HT1080 (cell line): Measurements from ENCODE around the gene CDKL2. TPM values are rescaled to one million over a fixed set of nuclear protein-coding genes. Genes with fewer than 3 reads are reported as not detected.

ENCODE experiments used
- DNase-seq: peaks from one replicate; pipeline ENCODE4 v3.0.0-alpha.2; 2015; ENCODE audit warnings: low read depth
- total RNA-seq: library from RNA; depleted of rRNA; stranded (reverse); fragments of >200 nt; shearing (Covaris generic); gene quantifications from 2 replicates; pipeline ENCODE4 v1.2.3, GENCODE V29; 2014

Gene CDKL2
- total RNA-seq, 1 experiment from 2014 or later, result not detected

DNA sequence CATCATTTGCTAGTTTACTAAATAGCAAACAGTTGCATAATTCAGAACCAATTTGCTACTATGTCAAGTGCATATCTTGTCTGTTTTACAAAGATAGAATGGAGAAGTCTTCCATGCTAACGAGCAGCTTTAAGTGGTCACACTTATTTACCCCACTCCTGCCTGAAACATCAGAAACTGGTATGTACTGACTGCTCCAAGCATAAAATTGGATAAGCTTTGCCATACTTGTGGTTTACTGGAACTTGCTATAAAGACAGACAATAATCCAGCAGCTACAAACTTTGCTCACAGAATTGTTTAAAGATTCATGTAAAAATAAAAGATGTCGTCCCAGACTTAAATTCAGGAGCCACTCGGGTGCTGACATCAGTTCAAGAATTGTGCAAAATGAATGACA lies 13.3 kb upstream of the CDKL2 start:
- no peak for DNase-seq

DNA sequence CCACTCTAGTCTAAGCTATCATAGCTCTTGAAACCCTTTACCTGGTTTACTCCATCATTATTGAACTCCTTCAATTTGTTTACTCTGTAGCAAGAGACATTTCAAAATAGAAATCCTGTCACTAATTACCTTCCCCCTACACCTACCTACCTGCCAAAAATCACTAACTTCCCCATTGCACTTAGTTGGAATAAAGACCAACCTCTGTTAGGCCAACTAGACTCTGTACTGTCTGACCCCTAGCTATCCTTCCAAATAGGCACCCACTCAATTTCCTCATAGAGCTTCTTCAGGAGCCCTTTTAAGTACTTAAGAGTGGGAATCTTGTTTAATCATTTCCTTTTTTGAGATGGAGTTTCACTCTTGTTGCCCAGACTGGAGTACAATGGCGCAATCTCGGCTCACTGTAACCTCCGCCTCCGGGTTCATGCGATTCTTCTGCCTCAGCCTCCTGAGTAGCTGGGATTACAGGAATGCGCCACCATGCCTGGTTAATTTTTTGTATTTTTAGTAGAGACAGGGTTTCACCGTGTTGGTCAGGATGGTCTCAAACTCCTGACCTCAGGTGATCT lies 8.9 kb upstream of the CDKL2 start:
- no peak for DNase-seq

DNA sequence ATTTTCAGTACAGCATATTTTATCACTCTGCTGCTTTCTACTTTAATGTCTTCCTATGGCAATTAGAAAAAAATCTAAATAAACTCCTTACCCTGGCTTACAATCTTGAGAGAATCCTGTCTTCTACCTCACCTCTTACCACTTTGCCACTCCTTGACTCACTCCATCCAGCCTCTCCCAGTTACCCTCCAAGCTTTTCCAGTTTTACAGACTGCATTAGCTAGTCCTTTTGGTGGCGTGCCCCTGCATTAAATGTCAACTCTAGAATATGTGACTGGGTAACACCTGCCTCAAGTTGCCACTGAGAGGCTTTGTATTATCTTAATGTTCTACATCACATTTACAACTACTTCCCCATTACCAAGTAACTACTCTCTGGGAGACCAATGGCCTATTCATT lies 7.5 kb upstream of the CDKL2 start:
- no peak for DNase-seq

DNA sequence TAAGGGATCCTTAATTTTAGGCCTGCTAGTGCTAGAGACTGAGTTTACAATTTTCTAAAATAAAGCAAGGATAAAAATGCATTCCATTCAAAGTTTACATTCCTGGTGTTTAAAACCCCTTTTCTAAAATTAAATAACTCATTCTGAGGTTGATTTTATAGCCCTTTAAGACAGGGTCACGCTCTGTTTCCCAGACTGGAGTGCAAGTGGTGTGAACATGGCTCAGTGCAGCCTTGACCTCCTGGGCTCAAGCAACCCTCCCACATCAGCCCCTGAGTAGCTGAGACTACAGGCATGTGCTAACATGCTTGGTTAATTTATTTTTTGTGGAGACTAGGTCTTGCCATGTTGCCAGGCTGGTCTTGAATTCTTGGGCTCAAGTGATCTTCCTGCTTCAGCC lies 6.8 kb upstream of the CDKL2 start:
- no peak for DNase-seq

DNA sequence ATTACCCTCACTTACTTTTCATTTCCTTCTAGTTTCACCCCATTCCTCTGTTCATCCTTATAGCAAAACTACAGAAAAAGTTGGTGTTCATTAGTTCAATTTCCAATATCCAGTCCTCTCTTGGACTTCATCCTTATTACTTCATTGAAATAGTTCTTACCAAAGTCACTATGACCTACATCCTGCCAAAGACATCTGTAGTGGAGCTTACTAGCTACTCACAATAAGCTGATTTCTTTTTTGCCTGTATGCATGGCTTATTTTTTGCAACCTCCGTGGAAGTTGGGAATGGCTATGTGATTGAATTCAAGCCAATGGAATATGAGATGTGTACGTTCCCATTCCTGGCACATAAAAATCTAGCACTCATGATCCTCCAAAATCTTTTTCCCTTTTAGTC lies 4.6 kb upstream of the CDKL2 start:
- no peak for DNase-seq

DNA sequence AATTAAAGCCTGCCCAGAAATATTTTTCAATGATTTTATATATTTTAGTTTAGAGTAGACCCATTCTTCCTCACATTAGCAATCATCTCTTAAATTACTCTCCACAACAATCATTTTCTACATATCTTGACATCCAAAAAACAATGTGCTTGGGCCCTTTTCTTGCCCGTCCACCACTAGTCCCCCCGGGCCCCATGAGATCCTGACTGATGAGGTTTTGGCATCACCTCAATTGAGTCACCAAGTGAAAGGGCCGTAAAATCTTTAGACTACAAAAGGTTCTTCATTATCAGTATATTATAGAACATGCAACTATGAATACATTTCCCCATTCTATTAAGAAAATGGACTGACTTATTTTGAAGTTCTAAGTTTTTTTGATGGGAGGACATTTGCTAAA lies 4.0 kb upstream of the CDKL2 start:
- DNase-seq, result peak; percentile 23

DNA sequence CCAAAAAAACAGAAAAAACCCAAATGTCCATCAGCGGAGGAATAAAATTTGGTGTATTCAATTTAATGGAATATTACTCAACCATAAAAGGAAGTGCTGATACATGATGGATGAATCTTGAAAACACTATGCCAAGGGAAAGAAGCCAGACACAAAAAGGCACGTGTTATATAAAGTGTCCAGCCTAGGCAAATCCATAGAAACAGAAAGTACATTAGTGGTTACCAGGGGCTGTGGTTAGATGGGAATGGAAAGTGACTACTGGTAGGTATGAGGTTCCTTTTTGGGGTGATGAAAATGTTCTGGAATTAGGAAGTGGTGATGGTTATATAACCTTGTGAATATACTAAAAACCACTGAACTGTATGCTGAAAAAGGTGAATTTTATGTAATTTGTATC lies 3.5 kb upstream of the CDKL2 start:
- peak; percentile 71 for DNase-seq

DNA sequence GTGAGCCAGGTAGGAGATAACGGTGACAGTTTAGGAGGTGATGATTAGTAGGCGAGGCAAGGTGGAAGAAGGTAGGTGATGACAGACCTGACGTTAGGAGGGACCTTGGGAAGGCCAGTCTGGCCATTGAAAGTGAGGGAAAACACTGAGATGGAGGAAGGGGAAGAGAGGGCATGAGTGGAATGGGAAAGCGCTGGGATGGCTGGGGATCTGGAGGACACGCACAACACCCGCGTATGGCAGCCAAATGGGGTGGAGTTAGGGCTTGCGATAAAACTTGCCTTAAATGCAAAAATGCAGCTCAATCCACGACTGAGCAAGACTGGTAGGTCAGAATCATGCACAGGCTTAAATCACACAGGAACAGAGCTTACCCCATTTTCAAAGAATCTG lies 605 bp upstream of the CDKL2 start:
- no peak for DNase-seq

DNA sequence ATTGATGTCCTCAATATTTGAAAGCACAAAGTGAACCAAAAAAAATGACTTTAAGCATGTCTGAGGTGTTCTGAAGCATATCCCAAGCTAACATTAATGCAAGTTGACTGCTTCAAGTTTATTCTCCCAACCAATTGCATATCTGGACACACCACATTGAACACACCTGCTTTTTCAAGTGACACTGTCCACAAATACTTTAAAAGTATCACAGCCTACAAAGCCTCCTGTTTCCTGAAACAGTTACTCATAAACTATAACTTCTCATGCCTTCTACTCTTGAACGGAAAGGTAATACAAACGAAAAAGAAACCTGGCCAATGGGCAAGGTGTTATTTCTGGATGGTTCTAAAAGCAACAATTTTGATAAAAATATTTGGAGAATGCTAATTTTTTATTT lies 1.1 kb downstream of the CDKL2 start:
- no peak for DNase-seq

DNA sequence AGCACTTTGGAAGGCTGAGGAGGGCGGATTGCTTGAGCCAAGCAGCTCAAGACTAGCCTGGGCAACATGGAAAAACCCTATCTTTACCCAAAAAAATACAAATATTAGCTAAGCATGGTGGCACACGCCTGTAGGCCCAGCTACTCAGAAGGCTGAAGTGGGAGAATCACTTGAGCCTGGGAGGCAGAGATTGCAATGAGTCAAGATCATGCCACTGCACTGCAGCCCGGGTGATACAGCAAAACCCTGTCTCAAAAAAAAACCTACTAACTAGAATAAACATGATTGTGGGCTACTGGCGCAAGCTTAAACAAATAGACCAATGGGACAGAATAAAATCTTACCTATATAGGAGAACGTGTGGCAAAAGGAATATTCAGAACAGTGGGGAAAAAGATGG lies 7.3 kb downstream of the CDKL2 start:
- DNase-seq, result peak; percentile 7

DNA sequence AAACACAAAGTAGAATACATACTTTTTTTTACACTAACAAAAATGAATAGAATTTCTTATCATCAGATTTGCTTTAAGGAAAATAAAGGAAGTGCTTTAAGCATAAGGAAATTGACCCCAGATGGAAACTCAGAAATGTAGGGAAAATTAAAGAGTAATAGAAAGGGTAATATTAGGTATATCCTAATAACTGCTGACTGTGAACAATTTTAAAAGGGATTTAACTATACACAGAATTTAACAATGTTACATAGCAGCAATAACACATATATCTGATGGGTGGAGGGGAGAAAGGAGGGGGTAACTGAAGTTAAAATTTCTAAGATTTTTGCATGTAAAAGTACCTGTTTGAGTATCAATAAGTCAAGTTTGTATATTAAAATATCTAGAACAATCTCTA lies 8.6 kb downstream of the CDKL2 start:
- no peak for DNase-seq

DNA sequence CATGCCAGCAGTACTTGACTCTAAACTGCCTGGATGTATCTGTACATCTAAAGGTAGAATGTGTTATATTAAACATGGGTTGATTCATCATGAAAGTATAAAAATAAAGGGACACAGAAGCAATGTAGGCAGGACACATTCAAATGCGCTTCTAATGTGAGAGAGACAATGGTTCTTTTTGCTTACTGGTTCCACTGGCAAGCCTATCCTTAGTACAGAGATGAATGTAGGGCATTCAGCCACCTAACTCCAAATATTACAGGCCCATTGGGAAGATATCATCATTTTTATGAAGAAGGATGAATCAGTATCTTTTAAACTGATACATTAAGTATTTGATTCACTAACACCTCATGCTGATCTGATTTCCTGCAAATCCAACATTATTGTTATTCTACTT lies 18.0 kb downstream of the CDKL2 start:
- no peak for DNase-seq

DNA sequence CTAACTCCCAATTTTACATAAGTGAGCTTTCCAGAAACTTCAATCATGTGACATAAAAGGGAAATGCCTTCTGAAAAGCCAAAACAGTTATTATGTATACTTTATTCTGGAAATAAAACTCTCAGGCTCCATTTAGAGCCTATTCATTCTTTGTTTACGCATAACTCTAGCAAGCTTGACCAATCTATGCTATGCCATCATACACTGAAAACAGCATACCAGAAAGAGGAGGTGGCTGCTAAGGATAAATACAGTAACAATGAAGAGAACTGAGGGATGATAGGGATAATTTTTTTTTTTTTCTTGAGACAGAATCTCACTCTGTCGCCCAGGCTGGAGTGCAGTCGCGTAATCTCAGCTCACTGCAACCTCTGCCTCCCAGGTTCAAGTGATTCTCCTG lies 24.4 kb downstream of the CDKL2 start:
- no peak for DNase-seq

DNA sequence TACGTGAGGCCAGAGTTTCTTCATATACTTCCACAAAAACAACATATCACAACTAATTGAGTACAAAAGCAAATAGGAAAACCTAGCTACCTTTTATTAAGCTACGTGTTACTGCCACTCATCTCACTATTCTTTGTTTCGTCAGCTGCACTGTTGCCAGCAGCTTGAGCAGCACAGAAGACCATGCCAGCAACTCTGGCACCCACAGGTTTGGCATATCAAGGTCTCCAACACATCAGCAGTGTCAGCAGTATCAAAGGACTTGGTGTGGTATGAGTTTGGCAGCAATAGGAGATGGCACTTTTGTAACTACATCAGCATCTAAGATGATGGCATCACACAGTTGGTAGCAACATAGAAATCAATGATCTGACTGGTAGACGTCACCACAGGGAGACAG lies 30.7 kb downstream of the CDKL2 start:
- no peak for DNase-seq

DNA sequence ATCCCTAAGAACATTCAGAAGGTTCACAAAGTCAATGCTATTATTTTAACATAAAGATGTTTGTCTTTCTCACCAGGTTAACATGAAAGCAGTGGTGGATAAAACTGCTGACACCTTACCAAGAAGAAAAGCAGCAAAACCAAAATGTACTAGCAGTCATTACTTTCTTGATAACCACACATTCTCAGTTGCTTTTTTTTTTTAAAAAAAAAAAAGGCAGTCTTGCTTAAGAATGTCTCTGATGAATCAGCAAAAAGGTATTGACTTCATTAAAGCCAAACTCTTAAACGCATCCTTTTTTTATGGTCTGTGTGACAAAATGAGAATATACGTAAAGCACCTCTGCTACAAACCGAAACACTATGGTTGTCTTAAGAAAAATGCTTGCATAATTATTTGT lies 31.9 kb downstream of the CDKL2 start:
- peak; percentile 57 for DNase-seq

DNA sequence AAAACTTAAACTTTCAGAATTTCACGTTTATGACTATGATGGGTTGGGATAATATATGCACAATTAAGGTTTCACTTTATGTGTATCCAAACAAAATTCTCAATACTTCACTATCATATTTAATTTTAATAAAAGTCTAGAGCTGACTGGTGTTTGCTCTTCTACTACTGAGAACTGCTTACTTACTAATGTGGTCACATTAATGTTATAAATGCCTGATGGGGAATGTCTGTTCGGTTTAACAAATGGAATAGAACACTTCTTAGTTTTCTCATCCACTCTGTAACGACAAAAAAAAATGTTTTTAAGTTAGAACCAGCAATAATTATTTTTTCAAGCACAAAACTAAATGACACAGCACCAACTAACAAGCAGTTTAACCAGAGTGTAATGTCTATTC lies 34.3 kb downstream of the CDKL2 start:
- DNase-seq, result no peak

DNA sequence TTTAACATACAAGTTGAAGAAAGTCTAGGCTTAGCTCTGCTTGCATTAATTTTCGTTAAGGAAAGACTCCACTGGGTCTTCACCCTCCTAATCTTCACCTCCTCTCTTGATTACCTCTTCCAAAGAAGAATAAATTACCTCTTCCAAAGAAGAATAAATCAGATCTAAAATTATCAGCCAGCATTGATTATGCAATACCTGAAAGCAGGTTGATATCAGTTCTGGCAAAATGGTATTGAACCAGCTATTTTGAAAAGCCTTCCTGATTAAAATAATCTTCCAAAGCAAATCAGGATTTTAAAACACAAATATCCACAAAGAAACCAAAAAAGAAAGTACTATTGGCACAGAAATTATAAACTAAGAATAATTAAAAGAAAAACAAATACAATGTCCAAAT lies 36.9 kb downstream of the CDKL2 start:
- DNase-seq, result no peak

DNA sequence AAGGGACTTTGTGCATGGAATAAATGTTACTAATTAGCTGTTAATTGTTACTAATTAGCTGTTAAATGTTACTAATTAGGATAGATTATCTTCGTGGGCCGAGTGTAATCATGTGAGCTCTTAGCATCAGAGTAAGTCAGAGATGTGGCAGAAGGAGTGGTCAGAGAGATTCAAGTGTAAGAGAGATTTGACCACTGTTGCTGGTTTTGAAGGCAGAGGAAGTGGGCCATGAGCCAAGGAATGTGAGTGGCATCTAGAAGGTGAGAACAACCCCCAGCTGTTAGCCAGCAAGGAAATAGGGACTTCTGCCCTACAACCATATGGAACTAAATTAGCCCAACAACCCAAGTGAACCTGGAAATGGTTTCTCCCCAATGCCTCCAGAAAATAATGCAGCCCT lies 46.3 kb downstream of the CDKL2 start:
- peak; percentile 66 for DNase-seq

DNA sequence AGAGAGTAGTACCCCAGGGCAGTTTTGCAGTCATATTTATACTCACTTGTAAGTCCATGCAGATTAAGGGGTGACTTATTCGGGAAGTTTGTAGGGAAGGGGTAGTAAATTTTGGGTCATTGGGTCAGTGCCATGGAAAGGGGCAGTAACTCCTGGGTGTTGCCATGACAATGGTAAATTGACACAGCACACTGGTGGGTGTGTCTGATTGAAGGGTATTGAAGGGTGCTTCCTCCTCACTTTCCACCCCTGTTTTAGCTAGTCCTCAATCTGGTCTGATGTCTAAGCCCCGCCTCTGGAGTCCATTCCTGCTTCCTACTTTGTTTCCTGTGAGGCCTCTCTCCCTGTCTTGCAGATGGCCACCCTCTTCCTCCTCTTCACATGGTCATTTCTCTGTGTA lies 62.6 kb downstream of the CDKL2 start:
- DNase-seq, result no peak

DNA sequence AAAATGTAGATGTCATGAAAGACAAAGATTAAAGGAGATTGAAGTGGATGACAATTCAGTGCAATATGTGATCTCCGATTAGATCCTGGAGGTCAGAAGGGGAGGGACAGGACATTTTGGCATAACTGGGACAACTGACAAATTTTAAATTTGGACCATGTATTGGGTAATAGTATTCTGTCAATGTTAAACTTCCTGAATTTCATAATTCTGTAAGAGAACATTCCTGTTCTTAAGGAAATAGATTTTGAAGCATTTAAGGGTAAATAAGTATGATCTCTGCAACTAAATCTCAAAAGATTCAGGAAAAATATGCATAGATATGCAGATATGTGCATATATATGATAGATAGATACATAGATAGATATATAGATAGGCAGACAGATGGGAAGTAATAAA lies 63.4 kb downstream of the CDKL2 start:
- DNase-seq, result no peak

DNA sequence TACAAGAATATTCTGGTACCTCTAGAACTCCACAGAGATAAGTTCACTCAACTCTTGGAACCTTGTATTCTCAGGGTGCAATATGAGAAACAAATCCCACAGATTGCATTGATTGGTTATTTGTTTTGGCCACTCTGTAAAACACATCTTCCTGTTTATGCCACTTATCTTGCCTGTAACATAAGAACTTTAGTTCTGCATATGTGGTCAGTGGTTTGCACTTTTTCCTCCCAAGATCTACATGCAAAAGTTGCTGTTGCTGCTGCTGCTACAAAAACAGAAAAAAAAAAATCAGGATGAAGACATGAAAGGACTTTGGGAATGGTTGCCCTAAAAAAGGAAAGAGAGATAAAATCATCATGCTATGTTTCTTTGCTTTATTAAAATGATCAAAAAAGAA lies 64.8 kb downstream of the CDKL2 start:
- no peak for DNase-seq

DNA sequence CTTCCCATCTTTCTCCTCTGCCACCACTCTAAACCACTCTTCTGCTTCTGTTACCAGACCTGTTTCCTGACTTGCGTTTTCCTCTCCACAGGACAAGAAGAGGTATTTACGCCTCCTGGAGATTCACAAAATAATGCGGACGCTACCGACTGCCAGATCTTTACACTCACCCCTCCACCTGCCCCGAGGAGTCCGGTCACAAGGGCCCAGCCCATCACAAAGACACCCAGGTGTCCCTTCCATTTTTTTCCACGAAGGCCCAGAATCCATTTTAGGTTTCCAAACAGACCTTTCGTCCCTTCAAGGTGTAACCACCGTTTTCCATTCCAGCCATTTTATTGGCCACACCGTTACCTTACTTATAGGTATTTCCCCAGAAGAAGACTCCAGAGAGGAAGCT lies 66.3 kb downstream of the CDKL2 start:
- DNase-seq, result no peak

DNA sequence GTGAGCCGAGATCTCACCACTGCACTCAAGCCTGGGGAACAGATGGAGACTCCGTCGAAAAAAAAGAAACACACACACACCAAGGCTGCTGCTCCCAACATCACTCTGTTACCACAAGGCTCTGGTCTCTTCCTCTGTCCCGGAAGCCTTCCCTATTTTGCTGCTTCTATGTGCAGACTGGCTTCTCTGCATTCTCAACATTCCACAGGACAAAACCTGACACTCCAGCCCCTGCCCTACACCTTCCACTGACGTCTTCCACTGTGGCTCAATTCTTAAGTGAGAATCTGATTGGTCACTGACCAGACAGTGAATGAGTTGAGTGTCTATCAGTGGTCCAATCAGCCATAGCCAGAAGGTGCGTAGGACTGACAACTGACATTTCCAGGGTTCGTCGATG lies 68.5 kb downstream of the CDKL2 start:
- peak; percentile 15 for DNase-seq

DNA sequence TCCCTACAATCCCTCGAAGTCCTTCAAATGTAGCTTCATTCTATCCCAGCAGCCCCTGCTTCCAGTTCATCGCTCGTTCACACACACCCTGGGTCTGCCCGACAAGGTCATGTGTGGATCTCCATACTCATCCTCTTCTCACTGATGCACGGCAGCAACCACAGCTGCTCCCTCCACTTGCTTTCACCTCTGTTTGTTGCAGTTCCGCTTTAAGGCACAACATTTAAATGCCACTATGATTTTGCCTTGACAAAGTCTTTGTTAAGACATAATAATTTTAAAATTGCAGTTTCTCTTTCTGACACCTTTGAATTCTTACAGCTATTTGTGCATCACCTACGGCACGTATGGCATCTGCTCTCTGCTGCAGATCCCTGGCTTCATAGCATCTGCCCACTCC lies 72.6 kb downstream of the CDKL2 start:
- DNase-seq, result no peak
